Osteoblast (primary cell): ENCODE results near the gene WDR12. TPM values are rescaled to one million over a fixed set of nuclear protein-coding genes. Genes with fewer than 3 reads are reported as not detected.

Experiments used
- DNase-seq: peaks from one replicate; pipeline ENCODE4 v3.0.0; 2011; ENCODE audit warnings: low spot score, mixed read lengths; ENCODE audit not compliant: insufficient read length; ENCODE audit errors: missing footprints
- H2AFZ ChIP-seq: 2 replicates; pipeline ENCODE4 v1.6.0; 2011; ENCODE audit warnings: mild to moderate bottlenecking, low read length
- H3K27ac ChIP-seq: 2 replicates; pipeline ENCODE4 v1.5.1; 2011; ENCODE audit warnings: mild to moderate bottlenecking, low read depth, low read length, moderate library complexity
- H3K27me3 ChIP-seq: 2 replicates; pipeline ENCODE4 v1.6.0; 2012; ENCODE audit warnings: mild to moderate bottlenecking, control low read depth, inconsistent platforms, low read length, moderate library complexity; ENCODE audit not compliant: insufficient read depth
- H3K36me3 ChIP-seq: 2 replicates; pipeline ENCODE4 v1.5.1; 2011; ENCODE audit warnings: mild to moderate bottlenecking, low read length, control low read depth, moderate library complexity; ENCODE audit not compliant: insufficient read depth
- H3K4me1 ChIP-seq: 2 replicates; pipeline ENCODE4 v1.5.1; 2011; ENCODE audit warnings: mild to moderate bottlenecking, low read length, control low read depth, moderate library complexity; ENCODE audit not compliant: insufficient read depth
- H3K4me2 ChIP-seq: 2 replicates; pipeline ENCODE4 v1.6.0; 2011; ENCODE audit warnings: mild to moderate bottlenecking, low read length; ENCODE audit not compliant: insufficient read depth
- H3K4me3 ChIP-seq: fragments of 200-600 bp; sonication (generic); 3 replicates; pipeline ENCODE4 v1.5.1; 2012; ENCODE audit warnings: mild to moderate bottlenecking, low read length, inconsistent platforms; ENCODE audit not compliant: insufficient read depth
- H3K79me2 ChIP-seq: 2 replicates; pipeline ENCODE4 v1.6.0; 2012; ENCODE audit warnings: mild to moderate bottlenecking, low read length, control low read depth, inconsistent platforms; ENCODE audit not compliant: insufficient read depth
- H3K9me3 ChIP-seq: 2 replicates; pipeline ENCODE4 v1.5.1; 2011; ENCODE audit warnings: low read depth, low read length, control low read depth
- H4K20me1 ChIP-seq: 2 replicates; pipeline ENCODE4 v1.6.0; 2012; ENCODE audit warnings: mild to moderate bottlenecking, low read length, control low read depth; ENCODE audit not compliant: insufficient read depth
- CTCF ChIP-seq: IDR thresholded peaks from 2 replicates; pipeline ENCODE4 v1.5.1; 2011; ENCODE audit warnings: mild to moderate bottlenecking, low read depth, low read length, moderate library complexity; ENCODE audit errors: extremely low read depth
- total RNA-seq: library from RNA; depleted of rRNA; stranded (reverse); fragments of >200 nt; gene quantifications from 2 replicates; pipeline ENCODE4 v1.2.3, GENCODE V29; 2012

Gene WDR12
- total RNA-seq, 1 donor: 21.4 TPM

DNA sequence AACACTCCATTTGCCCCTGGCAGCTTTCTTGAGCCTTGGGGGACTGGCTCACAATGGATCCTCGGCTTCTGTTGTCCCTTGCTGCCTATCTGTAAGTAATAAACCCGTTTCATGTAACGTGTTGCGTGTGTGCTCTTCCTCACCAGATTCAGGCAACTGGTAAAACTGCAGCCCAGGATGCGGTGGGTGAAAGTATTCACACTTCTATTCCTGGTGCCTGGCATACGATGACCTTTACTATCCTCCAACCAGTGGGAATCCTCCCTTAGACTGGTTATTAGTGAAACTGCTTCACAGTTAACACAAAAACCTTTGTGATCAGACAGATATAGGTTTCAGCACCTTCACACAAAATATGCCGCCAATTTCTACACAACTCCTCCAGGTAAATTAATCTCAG lies 26.3 kb downstream of the WDR12 start:
- no peak overlapping the region for H2AFZ ChIP-seq
- TF ChIP-seq CTCF: no peak
- DNase-seq: no peak
- no peak overlapping the region for H3K4me3 ChIP-seq
- no peaks in the 10 kb centered on the region for H3K27me3 ChIP-seq
- peaks cover 44% of the 10 kb centered on the region for H3K36me3 ChIP-seq
- no peak overlapping the region for H3K27ac ChIP-seq
- no peaks in the 10 kb centered on the region for H4K20me1 ChIP-seq
- peaks cover 2% of the 10 kb centered on the region for H3K4me1 ChIP-seq
- no peak overlapping the region for H3K4me2 ChIP-seq
- H3K79me2 ChIP-seq: no peaks in the 10 kb centered on the region
- no peaks in the 10 kb centered on the region for H3K9me3 ChIP-seq

DNA sequence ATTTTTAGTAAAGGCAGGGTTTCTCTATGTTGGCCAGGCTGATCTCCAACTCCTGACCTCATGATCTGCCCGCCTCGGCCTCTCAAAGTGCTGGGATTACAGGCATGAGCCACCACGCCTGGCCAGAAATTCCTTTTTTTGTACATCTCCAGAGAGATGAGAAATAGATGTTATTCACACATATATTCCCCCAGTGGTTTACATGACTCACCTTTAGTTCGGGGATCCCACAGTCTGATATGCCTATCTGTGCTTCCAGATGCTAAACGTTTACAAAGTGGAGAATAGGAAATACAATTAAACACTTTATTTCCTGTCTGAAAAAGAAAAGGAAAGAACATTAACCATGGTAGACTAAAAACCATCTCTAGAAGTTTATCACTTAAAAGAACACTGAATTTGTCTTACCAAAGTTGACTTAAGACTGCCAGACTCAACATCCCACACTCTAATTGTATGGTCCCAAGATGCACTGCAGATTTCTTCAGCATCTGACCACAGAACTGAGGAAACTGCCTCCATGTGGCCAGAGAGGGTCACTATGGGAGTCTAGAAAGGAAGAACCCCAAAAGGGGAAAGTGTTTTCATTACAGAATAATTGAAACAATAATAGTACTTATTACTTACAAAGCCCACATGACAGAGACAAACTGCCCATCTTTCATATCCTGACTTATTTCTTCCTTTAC lies 27.3 kb downstream of the WDR12 start:
- Histone ChIP-seq H3K9me3 (no peaks in the 10 kb centered on the region), H3K4me2 (no peak overlapping the region), H3K27ac (peak overlapping the region; percentile 57), H2AFZ (no peak overlapping the region), H3K79me2 (no peaks in the 10 kb centered on the region), H3K4me3 (no peak overlapping the region), H3K27me3 (no peaks in the 10 kb centered on the region), H4K20me1 (no peaks in the 10 kb centered on the region), H3K36me3 (peaks cover 41% of the 10 kb centered on the region), H3K4me1 (peaks cover 2% of the 10 kb centered on the region)
- peak; percentile 68 for DNase-seq
- peak; percentile 48 for TF ChIP-seq CTCF

- H3K4me3 ChIP-seq: no peak overlapping the region
- no peaks in the 10 kb centered on the region for H4K20me1 ChIP-seq
- H3K27me3 ChIP-seq: no peaks in the 10 kb centered on the region
- H3K4me2 ChIP-seq: no peak overlapping the region
- H2AFZ ChIP-seq: no peak overlapping the region
- H3K79me2 ChIP-seq: no peaks in the 10 kb centered on the region
- no peaks in the 10 kb centered on the region for H3K9me3 ChIP-seq
- DNase-seq: no peak
- TF ChIP-seq CTCF: no peak
- peaks cover 36% of the 10 kb centered on the region for H3K36me3 ChIP-seq
- no peak overlapping the region for H3K27ac ChIP-seq
- peaks cover 2% of the 10 kb centered on the region for H3K4me1 ChIP-seq
These were observed 29.9 kb downstream of the WDR12 start for GRCh38 chr2:202881570-202881969.

GRCh38 chr2:202877699-202878098 lies 33.8 kb downstream of the WDR12 start:
- no peak for TF ChIP-seq CTCF
- peaks cover 27% of the 10 kb centered on the region for H3K36me3 ChIP-seq
- no peak overlapping the region for H3K27ac ChIP-seq
- no peak for DNase-seq
- no peaks in the 10 kb centered on the region for H3K9me3 ChIP-seq
- H3K4me3 ChIP-seq: no peak overlapping the region
- H3K4me1 ChIP-seq: no peaks in the 10 kb centered on the region
- H2AFZ ChIP-seq: no peak overlapping the region
- H3K27me3 ChIP-seq: no peaks in the 10 kb centered on the region
- H3K79me2 ChIP-seq: no peaks in the 10 kb centered on the region
- H3K4me2 ChIP-seq: no peak overlapping the region
- H4K20me1 ChIP-seq: no peaks in the 10 kb centered on the region
